ENCODE data around the gene OR7A17. TPM values are rescaled to one million over a fixed set of nuclear protein-coding genes. Genes with fewer than 3 reads are reported as not detected.

Gene OR7A17
- total RNA-seq, 1 experiment from 2014 or later = not detected

GRCh38 chr19:14890643-14891379, 4.9 kb upstream of the OR7A17 start:
- H2AFZ ChIP-seq (ENCODE audit: low read length) = no peak overlapping the region
- peaks cover 17% of the 10 kb centered on the region for H3K4me1 ChIP-seq (ENCODE audit: insufficient read depth, low read length)
- no peak for TF ChIP-seq CTCF (conservative IDR thresholded peaks at IDR 0.05; ENCODE audit: low read depth, low read length)
- no peak for TF ChIP-seq EZH2phosphoT487 (IDR thresholded peaks at IDR 0.05; ENCODE audit: borderline replicate concordance, low read length)
- no peak for TF ChIP-seq EZH2 (IDR thresholded peaks at IDR 0.05; ENCODE audit: low read length, unreplicated experiment)
- H3K79me2 ChIP-seq (ENCODE audit: low read length) = no peaks in the 10 kb centered on the region
- no peaks in the 10 kb centered on the region for H3F3A ChIP-seq (ENCODE audit: low read length, unreplicated experiment)
- peaks cover 27% of the 10 kb centered on the region for H3K27me3 ChIP-seq (ENCODE audit: low read length)
- H3K36me3 ChIP-seq (ENCODE audit: low read depth, low read length) = no peaks in the 10 kb centered on the region
- intact Hi-C loops (cut with micrococcal nuclease) = no loop called here
- CTCF ChIA-PET = interaction anchor here (0.6 kb wide), 1 partner anchor 11 kb away, joined by 3 read pairs; no protein-coding TSS in a partner anchor
- POLR2A ChIA-PET (ENCODE audit: unreplicated experiment) = no interaction called here
- no peak overlapping the region for H3K4me2 ChIP-seq (ENCODE audit: low read length)
- no peaks in the 10 kb centered on the region for H4K20me1 ChIP-seq (ENCODE audit: low read length)
- H3K9ac ChIP-seq (ENCODE audit: low read length) = no peak overlapping the region
- peak overlapping the region; percentile 21; the same call in 1 of the 2 replicates for H3K27ac ChIP-seq (ENCODE audit: low read length)
- DNase-seq (no peak), ATAC-seq (no peak)
- BruUV-seq (replicated peaks) = no TSS peak
- H3K4me3 ChIP-seq (ENCODE audit: low read length) = no peak overlapping the region
- H3K9me2 ChIP-seq (replicated peaks; ENCODE audit: low read length) = no peaks in the 10 kb centered on the region
- no peaks in the 10 kb centered on the region for H3K9me3 ChIP-seq (ENCODE audit: low read length)

GRCh38 chr19:14889994-14890642, 4.2 kb upstream of the OR7A17 start:
- intact Hi-C loops (cut with micrococcal nuclease) = loop anchor here (2.0 kb wide), 3 partner anchors 19 to 315 kb away; no protein-coding TSS in a partner anchor
- H4K20me1 ChIP-seq (ENCODE audit: low read length) = no peaks in the 10 kb centered on the region
- no peak overlapping the region for H3K4me2 ChIP-seq (ENCODE audit: low read length)
- no peaks in the 10 kb centered on the region for H3K9me3 ChIP-seq (ENCODE audit: low read length)
- H3K4me3 ChIP-seq (ENCODE audit: low read length) = no peak overlapping the region
- H3F3A ChIP-seq (ENCODE audit: low read length, unreplicated experiment) = no peaks in the 10 kb centered on the region
- no peak overlapping the region for H2AFZ ChIP-seq (ENCODE audit: low read length)
- peak; percentile 62 for DNase-seq
- H3K9me2 ChIP-seq (replicated peaks; ENCODE audit: low read length) = no peaks in the 10 kb centered on the region
- POLR2A ChIA-PET (ENCODE audit: unreplicated experiment) = no interaction called here
- CTCF ChIA-PET = no interaction called here
- H3K27ac ChIP-seq (ENCODE audit: low read length) = peak overlapping the region; percentile 21; the same call in 1 of the 2 replicates
- peaks cover 22% of the 10 kb centered on the region for H3K27me3 ChIP-seq (ENCODE audit: low read length)
- no peak overlapping the region for H3K9ac ChIP-seq (ENCODE audit: low read length)
- no peaks in the 10 kb centered on the region for H3K36me3 ChIP-seq (ENCODE audit: low read depth, low read length)
- no TSS peak for BruUV-seq (replicated peaks)
- H3K79me2 ChIP-seq (ENCODE audit: low read length) = no peaks in the 10 kb centered on the region
- no peak for TF ChIP-seq EZH2phosphoT487 (IDR thresholded peaks at IDR 0.05; ENCODE audit: borderline replicate concordance, low read length)
- TF ChIP-seq CTCF (conservative IDR thresholded peaks at IDR 0.05; ENCODE audit: low read depth, low read length) = no peak
- no peak for TF ChIP-seq EZH2 (IDR thresholded peaks at IDR 0.05; ENCODE audit: low read length, unreplicated experiment)
- ATAC-seq = peak; percentile 39
- H3K4me1 ChIP-seq (ENCODE audit: insufficient read depth, low read length) = peaks cover 17% of the 10 kb centered on the region
